Activated naive CD8-positive, alpha-beta T cell (primary cell): ENCODE results near the gene NAT14.
"Not testable (repeated sequence)": the region's sequence is repeated elsewhere in the genome, so short reads cannot be mapped to it uniquely, and the experiment has no call there.

Source experiments
- H3K27ac Mint-ChIP-seq: one replicate; pipeline ENCODE4 v1.8.0; 2021; ENCODE audit warnings: mixed read lengths
- H3K27me3 Mint-ChIP-seq: one replicate; pipeline ENCODE4 v1.8.0; 2021; ENCODE audit warnings: mixed read lengths
- H3K36me3 Mint-ChIP-seq: one replicate; pipeline ENCODE4 v1.8.0; 2021; ENCODE audit warnings: mixed read lengths
- H3K4me1 Mint-ChIP-seq: one replicate; pipeline ENCODE4 v1.8.0; 2021; ENCODE audit warnings: low read depth, mixed read lengths
- H3K4me3 Mint-ChIP-seq: one replicate; pipeline ENCODE4 v1.8.0; 2021; ENCODE audit warnings: mild to moderate bottlenecking, mixed read lengths
- H3K9me3 Mint-ChIP-seq: one replicate; pipeline ENCODE4 v1.8.0; 2021; ENCODE audit warnings: low read depth, mixed read lengths

The NAT14 gene

DNA sequence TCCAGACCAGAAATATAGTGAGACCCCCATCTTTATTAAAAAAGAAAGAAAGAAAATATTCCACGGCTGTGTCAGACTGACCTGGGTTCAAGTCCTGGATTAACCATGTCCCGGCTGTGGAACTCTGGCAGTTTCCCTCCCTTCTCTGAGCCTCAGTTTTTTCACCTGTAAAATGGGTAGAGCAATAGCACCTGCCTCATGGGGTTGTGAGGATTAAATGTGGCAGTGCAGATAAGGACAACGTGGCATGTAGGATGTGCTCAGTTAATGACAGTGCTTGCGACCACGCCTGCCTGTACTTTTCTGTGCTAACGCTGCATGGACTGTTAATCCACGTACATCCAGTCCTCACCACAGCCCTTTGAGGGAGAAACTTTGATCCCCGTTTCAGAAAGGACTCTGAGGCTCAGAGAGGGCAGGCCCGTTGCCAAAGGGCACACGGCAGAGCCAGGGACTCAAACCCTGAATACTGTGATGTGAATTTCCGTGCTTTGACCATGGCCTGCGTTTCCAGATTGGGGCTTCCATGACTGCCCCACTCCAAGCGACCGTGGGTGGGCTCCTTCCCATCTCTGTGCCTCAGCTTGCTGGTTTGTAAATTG, 35.8 kb downstream of the NAT14 start:
- no peak overlapping the region for H3K4me3 Mint-ChIP-seq
- no peaks in the 10 kb centered on the region for H3K9me3 Mint-ChIP-seq
- peaks cover 4% of the 10 kb centered on the region for H3K27me3 Mint-ChIP-seq
- H3K27ac Mint-ChIP-seq = no peak overlapping the region
- H3K4me1 Mint-ChIP-seq = peaks cover 2% of the 10 kb centered on the region
- H3K36me3 Mint-ChIP-seq = no peaks in the 10 kb centered on the region

DNA sequence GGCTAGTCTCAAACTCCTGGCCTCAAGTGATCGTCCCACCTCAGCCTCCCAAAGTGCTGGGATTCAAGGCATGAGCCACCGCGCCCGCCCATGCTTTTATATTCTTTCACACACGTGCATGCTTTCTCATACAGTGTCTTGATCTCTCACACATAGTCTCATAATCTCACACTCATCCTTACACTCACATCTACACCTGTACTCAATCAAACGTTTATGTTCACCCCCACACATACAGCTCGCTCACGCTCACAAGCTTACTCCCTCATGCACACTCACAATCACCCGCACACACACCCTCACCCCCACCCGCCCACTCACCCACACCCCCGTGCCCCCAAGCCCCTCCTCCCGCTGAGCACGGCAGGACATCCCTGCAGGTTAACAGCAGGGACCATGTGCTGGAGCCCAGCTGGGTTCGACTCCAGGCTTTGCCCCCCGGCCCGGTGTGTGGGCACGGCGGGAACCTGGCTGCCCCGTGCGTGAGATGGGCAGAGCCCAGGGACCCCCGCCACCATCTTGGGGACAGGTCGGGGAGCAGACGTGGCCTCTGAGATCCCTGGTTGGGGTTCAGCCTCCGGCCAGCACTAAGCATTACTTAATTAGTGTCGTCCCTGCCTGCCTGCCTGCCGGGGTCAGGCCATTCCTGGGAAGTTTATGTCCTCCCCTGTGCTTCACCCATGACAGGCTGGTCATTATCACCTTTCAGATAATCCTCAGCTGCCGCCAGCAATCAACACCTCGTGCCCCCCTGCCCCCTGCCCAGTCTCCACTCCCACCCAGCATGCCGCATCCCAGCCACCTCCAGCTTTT, 40.5 kb downstream of the NAT14 start:
- H3K36me3 Mint-ChIP-seq = no peaks in the 10 kb centered on the region
- no peak overlapping the region for H3K27ac Mint-ChIP-seq
- no peaks in the 10 kb centered on the region for H3K4me1 Mint-ChIP-seq
- H3K4me3 Mint-ChIP-seq = no peak overlapping the region
- peaks cover 4% of the 10 kb centered on the region for H3K27me3 Mint-ChIP-seq
- H3K9me3 Mint-ChIP-seq = no peaks in the 10 kb centered on the region

DNA sequence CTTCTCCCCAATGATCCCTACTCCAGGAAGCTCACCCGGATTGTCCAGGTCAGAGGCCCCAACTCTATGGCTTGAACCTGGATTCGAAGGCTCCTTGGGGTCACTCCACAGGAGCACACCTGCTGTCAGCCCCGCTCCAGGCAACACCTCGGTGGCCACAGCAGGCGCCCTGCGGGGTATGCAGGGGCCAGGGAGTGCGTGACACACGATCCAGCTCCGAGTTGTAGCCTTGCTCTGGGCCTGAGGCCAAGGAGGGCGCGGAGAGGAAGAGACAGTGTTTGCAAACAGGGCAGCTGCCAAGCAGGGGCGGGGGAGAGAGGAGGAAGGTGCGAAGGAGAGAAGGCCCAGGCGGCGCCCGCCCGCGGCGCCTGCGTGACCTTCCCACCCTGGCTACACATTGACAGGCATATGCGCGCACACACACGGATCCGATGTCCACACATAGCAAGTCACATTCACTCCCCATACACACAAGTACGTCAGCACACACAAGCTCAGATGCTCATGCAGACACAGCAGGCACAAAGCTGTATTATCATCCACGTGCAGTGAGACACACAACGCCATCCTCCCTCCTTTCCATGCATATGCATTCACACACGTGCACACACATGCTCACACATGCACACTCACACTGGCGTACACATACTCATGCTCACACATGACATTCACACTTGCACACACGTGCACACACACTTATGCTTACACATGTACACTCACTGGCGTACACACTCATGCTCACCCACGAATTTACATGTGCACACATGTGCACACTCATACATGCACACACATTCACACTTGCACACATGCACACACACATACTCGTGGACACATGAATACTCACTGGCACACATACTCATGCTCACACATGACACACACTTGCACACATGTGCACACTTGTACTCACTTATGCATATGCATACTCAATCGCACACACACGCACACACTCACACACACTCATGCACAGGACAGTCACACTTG, 41.5 kb downstream of the NAT14 start:
- Mint-ChIP-seq H3K9me3 (no peaks in the 10 kb centered on the region), H3K4me3 (no peak overlapping the region), H3K36me3 (no peaks in the 10 kb centered on the region), H3K27ac (no peak overlapping the region), H3K27me3 (peaks cover 4% of the 10 kb centered on the region), H3K4me1 (no peaks in the 10 kb centered on the region)

DNA sequence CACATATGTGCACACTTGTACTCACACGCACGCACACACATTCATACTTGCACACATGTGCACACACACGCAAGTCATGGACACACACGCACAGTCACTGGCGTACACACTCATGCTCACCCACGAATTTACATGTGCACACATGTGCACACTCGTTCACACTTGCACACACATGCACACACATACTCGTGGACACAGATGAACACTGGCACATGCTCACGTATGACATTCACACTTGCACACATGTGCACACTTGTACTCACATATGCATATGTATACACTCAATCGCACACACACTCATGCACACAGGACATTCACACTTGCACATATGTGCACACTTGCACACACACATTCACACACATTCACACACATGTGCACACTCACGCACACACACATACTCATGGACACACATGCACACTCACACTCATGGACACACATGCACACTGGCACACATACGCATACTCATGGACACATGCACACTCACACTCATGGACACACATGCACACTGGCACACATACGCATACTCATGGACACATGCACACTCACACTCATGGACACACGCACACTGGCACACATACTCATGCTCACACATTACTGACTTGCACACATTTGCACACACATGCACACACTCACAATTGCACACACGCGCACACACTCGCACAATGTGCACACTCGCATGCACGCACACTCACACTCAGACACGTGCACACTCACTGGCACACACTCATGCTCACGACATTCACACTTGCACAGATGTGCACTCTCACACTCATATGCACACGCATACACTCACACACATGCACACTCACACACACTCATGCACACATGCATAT, 42.4 kb downstream of the NAT14 start:
- Mint-ChIP-seq H3K36me3 (no peaks in the 10 kb centered on the region), H3K4me3 (no peak overlapping the region), H3K27me3 (peaks cover 4% of the 10 kb centered on the region), H3K4me1 (no peaks in the 10 kb centered on the region), H3K9me3 (no peaks in the 10 kb centered on the region), H3K27ac (no peak overlapping the region)

DNA sequence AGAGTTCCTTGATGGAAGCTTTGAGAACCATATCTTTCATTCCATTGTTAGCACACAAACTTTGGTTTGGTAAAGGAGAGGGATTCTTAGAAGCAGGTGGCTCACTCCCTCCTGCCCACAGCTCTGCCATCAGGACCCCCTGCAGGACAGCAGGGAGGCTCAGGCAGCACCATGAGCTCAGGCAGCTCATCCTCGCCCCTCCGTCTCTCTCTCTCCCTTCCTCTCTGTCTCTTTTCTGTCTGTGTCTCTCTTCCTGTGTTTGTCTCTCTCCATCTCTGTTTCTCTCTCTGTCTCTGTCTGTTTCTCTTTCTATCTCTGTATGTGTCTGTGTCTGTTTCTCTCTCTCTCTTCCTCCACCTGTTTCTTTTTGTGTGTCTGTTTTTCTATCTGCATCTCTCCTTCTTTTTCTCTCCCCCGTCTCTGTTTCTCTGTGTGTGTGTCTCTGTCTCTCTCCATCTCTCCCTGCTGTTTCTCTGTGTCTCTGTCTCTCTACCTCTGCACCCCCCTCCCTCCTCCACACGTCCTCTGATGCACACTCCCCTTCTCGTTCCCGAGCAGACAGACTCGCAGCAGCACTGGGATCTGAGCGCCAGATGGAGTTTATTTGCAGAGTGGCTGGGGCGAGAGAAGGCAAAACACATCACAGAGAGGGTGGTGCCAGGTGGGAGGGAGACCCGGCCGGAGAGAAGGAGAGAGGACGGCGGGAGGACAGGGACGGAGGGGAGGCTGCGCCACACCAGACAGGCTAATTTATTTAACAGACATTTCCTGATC, 43.2 kb downstream of the NAT14 start:
- H3K27me3 Mint-ChIP-seq = peaks cover 4% of the 10 kb centered on the region
- no peaks in the 10 kb centered on the region for H3K4me1 Mint-ChIP-seq
- H3K4me3 Mint-ChIP-seq = no peak overlapping the region
- H3K9me3 Mint-ChIP-seq = no peaks in the 10 kb centered on the region
- no peaks in the 10 kb centered on the region for H3K36me3 Mint-ChIP-seq
- no peak overlapping the region for H3K27ac Mint-ChIP-seq

DNA sequence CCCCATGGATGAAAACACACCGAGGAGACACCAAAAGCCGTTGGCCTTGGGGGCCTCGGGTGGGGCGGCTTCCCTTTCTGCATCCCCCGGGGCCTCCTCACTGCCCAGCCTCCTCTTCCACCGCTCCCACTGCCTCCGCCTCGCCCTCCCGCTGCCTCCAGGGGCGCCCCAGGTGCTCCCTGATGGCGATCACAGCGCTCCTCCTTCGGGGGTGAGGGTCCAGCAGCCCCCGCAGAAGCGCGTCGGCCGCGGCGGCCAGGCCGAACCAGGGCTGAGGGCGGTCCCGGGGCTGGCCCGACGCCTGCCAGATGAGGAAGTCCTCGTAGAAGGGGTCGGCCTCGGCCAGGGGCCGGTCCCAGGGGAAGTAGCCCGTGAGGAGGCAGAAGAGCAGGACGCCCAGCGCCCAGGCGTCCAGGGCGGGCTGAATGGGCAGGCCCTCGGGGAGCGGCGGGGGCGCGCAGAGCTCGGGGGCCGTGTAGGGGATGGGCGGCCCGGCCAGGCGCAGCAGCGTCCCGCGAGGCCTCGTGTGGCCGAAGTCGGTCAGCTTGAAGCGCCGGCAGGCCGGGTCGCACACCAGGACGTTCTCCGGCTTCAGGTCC, 44.7 kb downstream of the NAT14 start:
- Mint-ChIP-seq H3K9me3 (no peaks in the 10 kb centered on the region), H3K36me3 (no peaks in the 10 kb centered on the region), H3K27me3 (peaks cover 1% of the 10 kb centered on the region)

DNA sequence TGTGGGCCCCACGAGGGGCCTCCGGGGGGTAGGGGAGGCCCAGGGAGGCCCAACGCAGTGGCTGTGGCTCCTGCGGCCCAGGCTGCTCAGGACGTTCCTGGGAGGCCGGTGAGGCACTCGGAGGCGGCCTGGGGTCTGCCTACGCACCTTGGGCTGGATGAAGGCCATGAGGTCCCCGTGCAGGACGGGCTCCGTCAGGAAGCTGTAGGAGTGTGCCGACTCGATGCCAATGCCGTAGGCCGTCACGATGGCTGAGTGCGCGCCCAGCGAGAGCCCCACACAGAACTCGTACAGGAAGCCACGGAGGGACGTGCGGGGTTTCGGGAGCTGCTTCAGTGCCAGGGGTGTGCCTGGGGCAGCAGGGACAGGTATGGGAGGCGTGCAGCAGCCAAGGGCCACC, 46.0 kb downstream of the NAT14 start:
- Mint-ChIP-seq H3K27me3 (no peaks in the 10 kb centered on the region), H3K4me3 (no peak overlapping the region), H3K27ac (no peak overlapping the region), H3K9me3 (no peaks in the 10 kb centered on the region), H3K4me1 (no peaks in the 10 kb centered on the region), H3K36me3 (no peaks in the 10 kb centered on the region)

More for the DNA sequence above, 44.7 kb downstream of the NAT14 start:
- Mint-ChIP-seq H3K4me3 (no peak overlapping the region), H3K27ac (no peak overlapping the region), H3K4me1 (no peaks in the 10 kb centered on the region)

DNA sequence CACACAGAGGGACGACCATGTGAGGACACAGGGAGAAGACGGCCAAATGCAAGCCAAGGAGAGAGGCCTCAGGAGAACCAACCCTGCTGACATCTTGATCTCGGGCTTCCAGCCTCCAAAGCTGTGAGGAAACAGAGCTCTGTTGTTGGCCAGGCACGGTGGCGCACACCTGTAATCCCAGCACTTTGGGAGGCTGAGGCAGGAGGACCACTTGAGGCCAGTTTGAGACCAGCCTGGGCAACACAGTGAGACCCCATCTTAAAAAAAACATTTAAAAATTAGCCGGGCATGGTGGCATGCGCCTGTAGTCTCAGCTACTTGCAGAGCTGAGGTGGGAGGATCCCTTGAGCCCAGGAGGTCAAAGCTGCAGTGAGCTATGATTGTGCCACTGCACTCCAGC, 49.3 kb downstream of the NAT14 start:
- H3K4me3 Mint-ChIP-seq, H3K9me3 Mint-ChIP-seq, H3K4me1 Mint-ChIP-seq, H3K27ac Mint-ChIP-seq, H3K36me3 Mint-ChIP-seq, H3K27me3 Mint-ChIP-seq: not testable (repeated sequence)

DNA sequence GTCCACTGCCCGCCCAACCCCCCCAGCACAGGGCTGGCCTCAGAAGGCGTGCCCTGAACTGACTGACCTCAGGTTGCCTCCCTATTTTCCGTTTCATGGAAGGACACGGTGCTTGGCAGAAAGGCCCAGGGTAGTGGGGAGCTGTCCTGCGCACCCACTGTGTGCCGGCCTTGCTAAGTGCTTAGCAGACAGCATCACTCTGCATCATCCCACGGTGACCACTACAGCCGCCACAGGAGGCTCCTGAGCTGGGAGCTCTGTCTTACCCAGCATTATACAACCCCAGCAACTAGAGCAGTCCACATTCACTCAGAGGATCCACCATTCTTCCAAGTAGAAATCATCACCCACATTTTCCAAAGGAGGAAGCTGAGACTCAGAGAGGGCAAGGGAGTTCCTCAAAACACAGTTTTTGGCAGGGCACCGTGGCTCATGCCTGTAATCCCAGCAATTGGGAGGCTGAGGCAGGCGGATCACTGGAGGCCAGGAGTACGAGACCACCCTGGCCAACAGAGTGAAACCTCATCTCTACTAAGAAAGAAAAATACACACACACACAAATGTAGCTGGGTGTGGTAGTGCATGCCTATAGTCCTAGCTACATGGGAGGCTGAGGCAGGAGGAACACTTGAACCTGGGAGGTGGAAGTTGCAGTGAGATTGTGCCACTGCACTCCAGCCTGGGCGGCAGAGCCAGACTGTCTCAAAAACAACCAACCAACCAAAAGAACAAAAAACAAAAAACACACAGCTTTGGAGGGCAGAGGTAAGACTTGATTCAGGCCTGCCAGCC, 50.4 kb downstream of the NAT14 start:
- Mint-ChIP-seq H3K4me3 (no peak overlapping the region), H3K27me3 (no peaks in the 10 kb centered on the region), H3K4me1 (no peaks in the 10 kb centered on the region), H3K27ac (no peak overlapping the region), H3K9me3 (no peaks in the 10 kb centered on the region), H3K36me3 (no peaks in the 10 kb centered on the region)

DNA sequence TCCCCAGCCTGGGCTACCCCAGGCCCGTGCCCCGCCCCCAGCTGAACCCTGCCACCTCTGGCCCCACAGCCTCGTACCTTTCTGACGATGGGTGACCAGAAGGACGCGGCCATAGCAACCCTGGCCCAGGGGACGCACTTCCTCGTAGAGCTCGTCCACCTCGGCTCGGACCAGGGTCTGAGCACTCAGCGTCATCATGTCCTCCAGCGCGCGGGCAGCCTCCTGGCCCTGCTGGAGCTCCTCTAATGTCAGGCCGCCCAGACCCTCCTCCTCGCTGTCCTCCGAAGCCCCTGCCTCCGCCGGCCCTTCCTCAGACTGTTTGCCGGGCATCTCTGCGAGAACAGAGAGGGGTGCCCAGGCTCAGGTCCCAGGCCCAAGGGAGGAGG, 51.0 kb downstream of the NAT14 start:
- Mint-ChIP-seq H3K27ac (no peak overlapping the region), H3K4me1 (no peaks in the 10 kb centered on the region), H3K27me3 (no peaks in the 10 kb centered on the region), H3K9me3 (no peaks in the 10 kb centered on the region), H3K36me3 (no peaks in the 10 kb centered on the region), H3K4me3 (no peak overlapping the region)

DNA sequence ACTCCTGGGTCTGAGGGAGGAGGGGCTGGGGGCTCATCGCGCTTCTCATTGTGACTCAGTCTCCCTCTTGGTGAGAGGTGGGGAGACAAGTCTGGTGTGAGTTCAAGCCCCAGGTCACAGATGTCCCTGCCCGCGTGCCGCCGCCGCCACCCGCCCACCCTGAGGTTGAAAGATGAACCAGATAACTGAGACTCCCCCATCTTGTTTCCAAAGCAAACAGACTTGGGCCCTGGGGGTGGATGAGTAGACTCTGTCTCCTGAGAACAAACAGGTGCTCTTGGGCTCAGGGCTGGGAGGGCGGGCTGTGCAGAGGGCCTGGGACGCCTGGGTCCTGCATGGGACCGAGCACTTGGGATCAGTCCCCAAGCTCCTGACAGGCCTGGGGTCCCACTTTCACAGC, 51.4 kb downstream of the NAT14 start:
- Mint-ChIP-seq H3K27ac (no peak overlapping the region), H3K27me3 (no peaks in the 10 kb centered on the region), H3K36me3 (no peaks in the 10 kb centered on the region), H3K4me3 (no peak overlapping the region), H3K4me1 (no peaks in the 10 kb centered on the region), H3K9me3 (no peaks in the 10 kb centered on the region)
